WTC11 (cell line): ENCODE measurements around the gene OR2F1. TPM values are rescaled to one million over a fixed set of nuclear protein-coding genes. Genes with fewer than 3 reads are reported as not detected.

Source experiments
- ATAC-seq: fragments of 200-7000 bp; cut with Tn5 transposase; 2 replicates; pipeline ENCODE4 v1.10.0; 2021; ENCODE audit warnings: mild to moderate bottlenecking, moderate library complexity
- CTCF ChIA-PET: fragments of 300-600 bp; sonication (Branson Sonifier 250); formaldehyde crosslinking; loops from one replicate; lab custom pipeline; 2021; ENCODE audit warnings: antibody characterized with exemption; lab: Charles Lee
- POLR2A ChIA-PET: fragments of 350-600 bp; sonication (Branson Sonifier 250); formaldehyde crosslinking; loops from one replicate; lab custom pipeline; 2021; ENCODE audit warnings: antibody characterized with exemption; lab: Charles Lee
- DNase-seq: peaks from one replicate; pipeline ENCODE4 v3.0.0; 2021; ENCODE audit warnings: low spot score
- H3K27ac Mint-ChIP-seq: 2 replicates; pipeline ENCODE4 v1.8.0; 2021; ENCODE audit warnings: mixed read lengths
- H3K27me3 Mint-ChIP-seq: 2 replicates; pipeline ENCODE4 v1.8.0; 2021; ENCODE audit warnings: low read depth, mild to moderate bottlenecking, moderate library complexity, mixed read lengths
- H3K36me3 Mint-ChIP-seq: 2 replicates; pipeline ENCODE4 v1.8.0; 2021; ENCODE audit warnings: mixed read lengths
- H3K4me1 Mint-ChIP-seq: 2 replicates; pipeline ENCODE4 v1.8.0; 2022; ENCODE audit warnings: mixed read lengths
- H3K4me3 Mint-ChIP-seq: 2 replicates; pipeline ENCODE4 v1.8.0; 2021; ENCODE audit warnings: mild to moderate bottlenecking, moderate library complexity, mixed read lengths
- H3K9me3 Mint-ChIP-seq: 2 replicates; pipeline ENCODE4 v1.8.0; 2021; ENCODE audit warnings: mixed read lengths
- CTCF ChIP-seq: fragments of 200-600 bp; IDR thresholded peaks from 2 replicates; pipeline ENCODE4 v1.8.0; 2022; ENCODE audit warnings: antibody characterized with exemption
- IRF1 ChIP-seq: sonication (generic); formaldehyde crosslinking; IDR thresholded peaks from 2 replicates; pipeline ENCODE4 v1.8.0; 2023; ENCODE audit warnings: missing genetic modification reagents
- MYBL2 ChIP-seq: sonication (generic); formaldehyde crosslinking; IDR thresholded peaks from 2 replicates; pipeline ENCODE4 v1.8.1; 2023; ENCODE audit warnings: mild to moderate bottlenecking, moderate library complexity, missing genetic modification reagents
- NFYB ChIP-seq: sonication (generic); formaldehyde crosslinking; conservative IDR thresholded peaks from 2 replicates; pipeline ENCODE4 v1.8.0; 2022; ENCODE audit warnings: low read depth, missing genetic modification reagents
- NR2C2 ChIP-seq: sonication (generic); formaldehyde crosslinking; IDR thresholded peaks from 2 replicates; pipeline ENCODE4 v1.8.0; 2022; ENCODE audit warnings: mild to moderate bottlenecking, missing genetic modification reagents
- PRRX2 ChIP-seq: fragments of 250-450 bp; sonication (Bioruptor Pico); IDR thresholded peaks from 2 replicates; pipeline ENCODE4 v1.8.0; 2021; ENCODE audit warnings: mild to moderate bottlenecking
- RELA ChIP-seq: sonication (generic); formaldehyde crosslinking; IDR thresholded peaks from 2 replicates; pipeline ENCODE4 v1.8.1; 2022; ENCODE audit warnings: missing genetic modification reagents, mild to moderate bottlenecking, borderline replicate concordance
- SMAD4 ChIP-seq: sonication (generic); formaldehyde crosslinking; IDR thresholded peaks from 2 replicates; pipeline ENCODE4 v1.8.0; 2022; ENCODE audit warnings: mild to moderate bottlenecking, missing genetic modification reagents
- SP1 ChIP-seq: sonication (generic); formaldehyde crosslinking; conservative IDR thresholded peaks from 2 replicates; pipeline ENCODE4 v1.8.1; 2022; ENCODE audit warnings: missing genetic modification reagents
- ZNF396 ChIP-seq: fragments of 250-450 bp; sonication (Bioruptor Pico); IDR thresholded peaks from 2 replicates; pipeline ENCODE4 v1.8.0; 2021; ENCODE audit warnings: mild to moderate bottlenecking, moderate library complexity, borderline replicate concordance
- ZNF416 ChIP-seq: fragments of 250-450 bp; sonication (Bioruptor Pico); IDR thresholded peaks from 2 replicates; pipeline ENCODE4 v1.9.0; 2021; ENCODE audit warnings: mild to moderate bottlenecking, inconsistent platforms
- ZNF671 ChIP-seq: fragments of 250-450 bp; sonication (Bioruptor Pico); IDR thresholded peaks from 2 replicates; pipeline ENCODE4 v1.8.0; 2021; ENCODE audit warnings: mild to moderate bottlenecking
- total RNA-seq: library from RNA; stranded (reverse); gene quantifications from 3 replicates; pipeline ENCODE4 v1.2.3, GENCODE V29; 2021

Gene OR2F1
- total RNA-seq, 1 experiment from 2014 or later: not detected

GRCh38 chr7:143934526-143935325, 19.9 kb upstream of the OR2F1 start, which contains the start of gene OR2F2 (continued):
- TF ChIP-seq MYBL2 (CRISPR knock-in tag): no peak
- TF ChIP-seq ZNF416 (CRISPR knock-in tag): no peak
- no peak for TF ChIP-seq NR2C2 (CRISPR knock-in tag)

- no peak for DNase-seq
- no peaks in the 10 kb centered on the region for H3K4me1 Mint-ChIP-seq
- TF ChIP-seq SMAD4 (CRISPR knock-in tag) (no peak), CTCF (no peak), ZNF396 (CRISPR knock-in tag) (no peak), PRRX2 (CRISPR knock-in tag) (no peak), RELA (no peak), ZNF671 (no peak)
- TF ChIP-seq, all 79 proteins: peak for 0
- POLR2A ChIA-PET: no interaction called here
- no peak overlapping the region for H3K4me3 Mint-ChIP-seq
- H3K27ac Mint-ChIP-seq: no peak overlapping the region
- H3K27me3 Mint-ChIP-seq: no peaks in the 10 kb centered on the region; the same call in 1 of the 2 replicates
- no peaks in the 10 kb centered on the region for H3K36me3 Mint-ChIP-seq
- H3K9me3 Mint-ChIP-seq: peaks cover 5% of the 10 kb centered on the region; the same call in 1 of the 2 replicates
- no peak for ATAC-seq
- CTCF ChIA-PET: no interaction called here
Observed at GRCh38 chr7:143936087-143937009, 18.3 kb upstream of the OR2F1 start.

- Mint-ChIP-seq H3K36me3 (no peaks in the 10 kb centered on the region), H3K27ac (no peak overlapping the region)
Observed at GRCh38 chr7:143938379-143939243, 16.0 kb upstream of the OR2F1 start.

GRCh38 chr7:143945423-143945822, 9.2 kb upstream of the OR2F1 start:
- no peaks in the 10 kb centered on the region for H3K4me1 Mint-ChIP-seq
- ChIA-PET POLR2A (no interaction called here), CTCF (no interaction called here)
- DNase-seq (no peak), ATAC-seq (no peak)
- TF ChIP-seq ZNF396 (CRISPR knock-in tag) (no peak), IRF1 (CRISPR knock-in tag) (no peak), SP1 (CRISPR knock-in tag) (no peak), NR2C2 (CRISPR knock-in tag) (no peak)
- no peaks in the 10 kb centered on the region; the same call in 1 of the 2 replicates for H3K27me3 Mint-ChIP-seq
- H3K27ac Mint-ChIP-seq: no peak overlapping the region
- peaks cover 15% of the 10 kb centered on the region for H3K9me3 Mint-ChIP-seq
- peaks cover 4% of the 10 kb centered on the region; the same call in 1 of the 2 replicates for H3K36me3 Mint-ChIP-seq
- no peak overlapping the region for H3K4me3 Mint-ChIP-seq

More at GRCh38 chr7:143938379-143939243, 16.0 kb upstream of the OR2F1 start:
- H3K4me3 Mint-ChIP-seq: no peak overlapping the region
- POLR2A ChIA-PET: no interaction called here
- H3K27me3 Mint-ChIP-seq: no peaks in the 10 kb centered on the region; the same call in 1 of the 2 replicates
- H3K4me1 Mint-ChIP-seq: no peaks in the 10 kb centered on the region
- no peak for DNase-seq
- no peak for TF ChIP-seq NR2C2 (CRISPR knock-in tag)
- TF ChIP-seq NFYB (CRISPR knock-in tag): no peak
- TF ChIP-seq, all 79 proteins: peak for 0
- ATAC-seq: no peak
- CTCF ChIA-PET: interaction anchor here (1.2 kb wide), 1 partner anchor 189 kb away, joined by 4 read pairs; no protein-coding TSS in a partner anchor
- H3K9me3 Mint-ChIP-seq: peaks cover 5% of the 10 kb centered on the region; the same call in 1 of the 2 replicates
